Stimulated activated CD8-positive, alpha-beta memory T cell treated with anti-CD3 and anti-CD28 coated beads, Interleukin-15, amount 100 ng/mL, for 4 hours (primary cell): ENCODE measurements around the gene TMEM44.
"Not testable (repeated sequence)": the region's sequence is repeated elsewhere in the genome, so short reads cannot be mapped to it uniquely, and the experiment has no call there.

Source experiments
- DNase-seq, 2 donors: peaks; one replicate each; pipeline ENCODE4 v3.0.0-alpha.2; 2020; ENCODE audit warnings: low read depth in 2 of 2

Gene TMEM44

GRCh38 chr3:194642769-194643168, 9.6 kb upstream of the TMEM44 start:
- no peak for DNase-seq

GRCh38 chr3:194640829-194641228, 7.6 kb upstream of the TMEM44 start:
- DNase-seq: no peak

- no peak for DNase-seq
Observed at GRCh38 chr3:194638991-194639605, 5.9 kb upstream of the TMEM44 start.

- DNase-seq: no peak
Observed at GRCh38 chr3:194637541-194638400, 4.6 kb upstream of the TMEM44 start.

GRCh38 chr3:194637066-194637465, 3.8 kb upstream of the TMEM44 start:
- DNase-seq: no peak

GRCh38 chr3:194632809-194633348, 340 bp downstream of the TMEM44 start:
- no peak for DNase-seq

- DNase-seq: no peak
Observed at GRCh38 chr3:194632226-194632808, 902 bp downstream of the TMEM44 start.

- DNase-seq: no peak
Observed at GRCh38 chr3:194631696-194632095, 1.5 kb downstream of the TMEM44 start.

GRCh38 chr3:194630681-194631080, 2.5 kb downstream of the TMEM44 start:
- DNase-seq: not testable (repeated sequence)

- no peak for DNase-seq
Observed at GRCh38 chr3:194624956-194625355, 8.3 kb downstream of the TMEM44 start.

- DNase-seq: no peak
Observed at GRCh38 chr3:194623449-194624290, 9.5 kb downstream of the TMEM44 start.

GRCh38 chr3:194622621-194623340, 10.4 kb downstream of the TMEM44 start:
- DNase-seq: no peak

GRCh38 chr3:194621947-194622346, 11.3 kb downstream of the TMEM44 start:
- DNase-seq: no peak

- DNase-seq: no peak
Observed at GRCh38 chr3:194620196-194620595, 13.0 kb downstream of the TMEM44 start.

- DNase-seq: no peak
Observed at GRCh38 chr3:194619741-194620140, 13.5 kb downstream of the TMEM44 start.

- no peak for DNase-seq
Observed at GRCh38 chr3:194618858-194619608, 14.2 kb downstream of the TMEM44 start.

- DNase-seq: no peak
Observed at GRCh38 chr3:194617827-194618226, 15.4 kb downstream of the TMEM44 start.

GRCh38 chr3:194617143-194617671, 16.0 kb downstream of the TMEM44 start:
- DNase-seq: no peak

GRCh38 chr3:194615226-194615625, 18.0 kb downstream of the TMEM44 start:
- no peak for DNase-seq

- no peak for DNase-seq
Observed at GRCh38 chr3:194612221-194612620, 21.0 kb downstream of the TMEM44 start.
